K562 (cell line): ENCODE data around the gene NFIL3. TPM values are rescaled to one million over a fixed set of nuclear protein-coding genes. Genes with fewer than 3 reads are reported as not detected.
"Not testable (repeated sequence)": the region's sequence is repeated elsewhere in the genome, so short reads cannot be mapped to it uniquely, and the experiment has no call there.

Experiments used
- ATAC-seq: fragments of 200-7000 bp; cut with Tn5 transposase; 3 replicates; pipeline ENCODE4 v1.9.1; 2020; ENCODE audit warnings: moderate library complexity
- BruUV-seq: library from RNA; stranded (reverse); fragments of 400-500 nt; replicated peaks from 2 replicates; lab custom pipeline; 2021; lab: Mats Ljungman, UMichigan
- CTCF ChIA-PET: fragments of 300-600 bp; formaldehyde crosslinking; extraction: SDS; loops from one replicate; lab custom pipeline; 2021; ENCODE audit warnings: low intra/inter-chr PET ratio; lab: Yijun Ruan, JAX
- POLR2A ChIA-PET: fragments of 300-600, 350-650 bp; sonication (Branson Sonifier 250); formaldehyde crosslinking; extraction: SDS; loops from one replicate; lab custom pipeline; 2021; ENCODE audit warnings: antibody characterized with exemption, inconsistent platforms; lab: Yijun Ruan, JAX
- DNase-seq, 4 experiments: peaks; one replicate each; pipeline versions ENCODE4 v3.0.0 to v3.0.0-alpha.2; 2011 to 2018; ENCODE audit warnings: low spot score in 3 of 4, mixed read lengths in 3 of 4; ENCODE audit errors: extremely low read depth in 1 of 4
- FAIRE-seq: peaks from 2 replicates; lab custom pipeline; 2011; peaks lifted over from hg19 to GRCh38; lab: Jason Lieb, UNC
- H2AFZ ChIP-seq: 2 replicates; pipeline ENCODE4 v1.6.0; 2011; ENCODE audit warnings: low read depth, low read length, control low read depth, inconsistent platforms
- H3K27ac ChIP-seq: fragments of 200-600 bp; 3 replicates; pipeline ENCODE4 v1.8.0; 2011; ENCODE audit warnings: low read depth, mild to moderate bottlenecking, control low read depth, inconsistent platforms, low read length, moderate library complexity, mixed read lengths; ENCODE audit errors: extremely low read depth
- H3K27me3 ChIP-seq, 2 experiments: fragments of 300-600 bp in 1 of 2; 2 replicates in 1 of 2; 3 replicates in 1 of 2; pipeline versions ENCODE4 v1.6.0 to v1.8.0; 2011; ENCODE audit warnings: inconsistent platforms in 2 of 2, low read length in 2 of 2, mild to moderate bottlenecking in 1 of 2, mixed read lengths in 1 of 2, moderate library complexity in 1 of 2; ENCODE audit not compliant: control insufficient read depth in 2 of 2, insufficient read depth in 2 of 2
- H3K36me3 ChIP-seq: fragments of 300-600 bp; 3 replicates; pipeline ENCODE4 v1.8.0; 2011; ENCODE audit warnings: mild to moderate bottlenecking, low read length, inconsistent platforms; ENCODE audit not compliant: control insufficient read depth, insufficient read depth
- H3K4me1 ChIP-seq, 2 experiments: fragments of 200-600 bp in 1 of 2; replicated peaks in 1 of 2; 2 replicates in 1 of 2; 3 replicates in 1 of 2; pipeline versions ENCODE4 v1.5.1 to v1.8.0; 2011; ENCODE audit warnings: inconsistent platforms in 2 of 2, low read length in 2 of 2, mild to moderate bottlenecking in 1 of 2, mixed read lengths in 1 of 2, moderate library complexity in 1 of 2; ENCODE audit not compliant: control insufficient read depth in 2 of 2, insufficient read depth in 2 of 2
- H3K4me2 ChIP-seq: 2 replicates; pipeline ENCODE4 v1.6.1; 2011; ENCODE audit warnings: low read length, control low read depth, inconsistent platforms, mixed read lengths; ENCODE audit not compliant: insufficient read depth
- H3K4me3 ChIP-seq: fragments of 200-600 bp; sonication (generic), shearing (Covaris generic); 2 replicates; pipeline ENCODE4 v1.5.1; 2016; ENCODE audit warnings: control low read depth, inconsistent platforms
- H3K79me2 ChIP-seq: fragments of 200-600 bp; 3 replicates; pipeline ENCODE4 v1.8.0; 2011; ENCODE audit warnings: low read length, inconsistent platforms; ENCODE audit not compliant: control insufficient read depth, insufficient read depth
- H3K9ac ChIP-seq, 2 experiments: 2 replicates each; pipeline versions ENCODE4 v1.6.0 to v1.6.1; 2011; ENCODE audit warnings: low read depth in 2 of 2, low read length in 2 of 2, control low read depth in 1 of 2, inconsistent platforms in 1 of 2, mild to moderate bottlenecking in 1 of 2, mixed read lengths in 1 of 2; ENCODE audit not compliant: insufficient read depth in 1 of 2
- H3K9me1 ChIP-seq: one replicate; pipeline ENCODE4 v1.6.0; 2011; ENCODE audit warnings: inconsistent platforms, mild to moderate bottlenecking, low read length, moderate library complexity; ENCODE audit not compliant: control insufficient read depth, insufficient read depth
- H3K9me3 ChIP-seq: replicated peaks from 2 replicates; pipeline ENCODE4 v1.5.1; 2011; ENCODE audit warnings: low read depth, low read length, inconsistent platforms; ENCODE audit not compliant: control insufficient read depth, insufficient read depth
- H4K20me1 ChIP-seq: replicated peaks from 2 replicates; pipeline ENCODE4 v1.6.1; 2011; ENCODE audit warnings: low read length, inconsistent platforms, mixed read lengths; ENCODE audit not compliant: control insufficient read depth, insufficient read depth
- COPS2 ChIP-seq: fragments of 450-650 bp; conservative IDR thresholded peaks from 2 replicates; pipeline ENCODE4 v1.6.1; 2016; ENCODE audit warnings: mild to moderate bottlenecking, moderate library complexity
- ETV5 ChIP-seq: sonication (generic); formaldehyde crosslinking; IDR thresholded peaks from 2 replicates; pipeline ENCODE4 v1.4.0; 2020; ENCODE audit warnings: low read depth, mild to moderate bottlenecking, missing genetic modification reagents
- FOXA1 ChIP-seq: fragments of 450-650 bp; IDR thresholded peaks from 2 replicates; pipeline ENCODE4 v1.6.1; 2016; ENCODE audit warnings: mild to moderate bottlenecking, borderline replicate concordance
- GABPB2 ChIP-seq: fragments of 250-450 bp; sonication (Bioruptor Pico); conservative IDR thresholded peaks from 2 replicates; pipeline ENCODE4 v1.5.1; 2021; ENCODE audit warnings: mild to moderate bottlenecking
- HCFC1 ChIP-seq: IDR thresholded peaks from 2 replicates; pipeline ENCODE4 v1.6.1; 2012; ENCODE audit warnings: low read depth, low read length, improper control_type of control experiment
- HMG20A ChIP-seq: fragments of 450-650 bp; formaldehyde crosslinking; conservative IDR thresholded peaks from 2 replicates; pipeline ENCODE4 v1.4.0; 2020; ENCODE audit warnings: mild to moderate bottlenecking, mixed read lengths
- ILF3 ChIP-seq: fragments of 450-650 bp; IDR thresholded peaks from 2 replicates; pipeline ENCODE4 v1.6.1; 2018; ENCODE audit warnings: antibody characterized with exemption, mild to moderate bottlenecking, moderate library complexity, borderline replicate concordance
- KHSRP ChIP-seq: fragments of 450-650 bp; IDR thresholded peaks from 2 replicates; pipeline ENCODE4 v1.6.1; 2017
- MEIS2 ChIP-seq: fragments of 450-650 bp; IDR thresholded peaks from 2 replicates; pipeline ENCODE4 v1.6.1; 2014; ENCODE audit warnings: mild to moderate bottlenecking; ENCODE audit not compliant: partially characterized antibody
- NCOR1 ChIP-seq: fragments of 450-650 bp; IDR thresholded peaks from 2 replicates; pipeline ENCODE4 v1.6.1; 2016; ENCODE audit warnings: mild to moderate bottlenecking, moderate library complexity
- NFATC3 ChIP-seq: fragments of 450-650 bp; IDR thresholded peaks from 2 replicates; pipeline ENCODE4 v1.6.1; 2017; ENCODE audit warnings: mild to moderate bottlenecking
- NFE2L1 ChIP-seq: fragments of 450-650 bp; IDR thresholded peaks from 2 replicates; pipeline ENCODE4 v1.6.1; 2016; ENCODE audit warnings: missing genetic modification characterization, low read depth, mild to moderate bottlenecking, missing compliant biosample characterization, moderate library complexity, borderline replicate concordance
- SMARCB1 ChIP-seq: IDR thresholded peaks from 2 replicates; pipeline ENCODE4 v1.6.1; 2011; ENCODE audit warnings: improper control_type of control experiment, low read depth; ENCODE audit not compliant: insufficient read length
- ZKSCAN8 ChIP-seq: fragments of 200-800 bp; sonication (Bioruptor generic); IDR thresholded peaks from 2 replicates; pipeline ENCODE4 v1.6.1; 2016; ENCODE audit warnings: missing genetic modification characterization, missing compliant biosample characterization
- ZNF830 ChIP-seq: fragments of 250-450 bp; sonication (Bioruptor Pico); IDR thresholded peaks from 2 replicates; pipeline ENCODE4 v1.5.0; 2021; ENCODE audit warnings: mild to moderate bottlenecking
- WGBS: fragments of 100-300 bp; shearing (Covaris generic); methylation state at CpG from one replicate; pipeline ENCODE4 v1.1.6; 2016; ENCODE audit warnings: low coverage, mixed read lengths; ENCODE audit not compliant: insufficient coverage; ENCODE audit errors: missing lambda C conversion rate; 5-methylcytosine and 5-hydroxymethylcytosine counted together
- in situ Hi-C: fragments of 300-500 bp; cut with MboI; formaldehyde crosslinking; loops from 4 replicates; pipeline ENCODE4 v1.15.0; 2018; ENCODE audit warnings: inconsistent platforms, mixed read lengths
- intact Hi-C: fragments of 100-400 bp; cut with micrococcal nuclease; formaldehyde crosslinking; loops from 2 replicates; pipeline ENCODE4 v1.14.2; 2022
- polyA plus RNA-seq, 8 experiments: library from polyadenylated mRNA; depleted of rRNA in 4 of 8; stranded (reverse) in 5 of 8; unstranded in 3 of 8; fragments of >200 nt; fragmentation: Nextera tagmentation in 2 of 8; fragmentation: Illumina TruSeq in 1 of 8; extraction: Ambion mirVana in 2 of 8; extraction: Trizol in 1 of 8; gene quantifications; 2 replicates each; pipeline versions ENCODE4 v1.2.1 to v1.2.3, GENCODE V29; 2011 to 2014; ENCODE audit warnings: inconsistent platforms in 1 of 8, missing spikeins in 1 of 8
- total RNA-seq, 7 experiments: library from RNA; depleted of rRNA in 6 of 7; stranded (reverse); fragments of >200 nt in 6 of 7; fragmentation: Illumina TruSeq in 2 of 7; extraction: Trizol in 2 of 7; gene quantifications; 2 replicates each; pipeline versions ENCODE4 v1.2.1 to v1.2.3, GENCODE V29; 2011 to 2021; ENCODE audit warnings: low replicate concordance in 1 of 7

The NFIL3 gene
- total and polyA plus RNA-seq, 9 of the 15 experiments (the other 6 are each of a cell fraction or from before 2014, with no cell fraction given) = 3.2 to 16.1 (median 9.3) TPM

GRCh38 chr9:91391412-91391811 lies 32.2 kb downstream of the NFIL3 start (continued):
- no peak for TF ChIP-seq NCOR1

GRCh38 chr9:91389686-91390085 lies 33.9 kb downstream of the NFIL3 start:
- H3K4me1 ChIP-seq, H3K4me2 ChIP-seq, FAIRE-seq, H3K9me1 ChIP-seq, CTCF ChIA-PET, in situ Hi-C loops, H3K27me3 ChIP-seq, H3K36me3 ChIP-seq, DNase-seq, H3K27ac ChIP-seq, intact Hi-C loops, H3K79me2 ChIP-seq, H3K9me3 ChIP-seq, H2AFZ ChIP-seq, H3K9ac ChIP-seq, BruUV-seq, POLR2A ChIA-PET, H4K20me1 ChIP-seq, ATAC-seq, H3K4me3 ChIP-seq: not testable (repeated sequence)
- WGBS = 44% methylated on average over 4 of the region's 4 CpGs

GRCh38 chr9:91386765-91387164 lies 36.9 kb downstream of the NFIL3 start:
- FAIRE-seq (no peak), DNase-seq (no peak), ATAC-seq (no peak)
- H4K20me1 ChIP-seq = no peaks in the 10 kb centered on the region
- H3K9me3 ChIP-seq = no peaks in the 10 kb centered on the region
- H3K4me2 ChIP-seq = no peak overlapping the region
- in situ Hi-C loops (no loop called here), intact Hi-C loops (no loop called here)
- H3K36me3 ChIP-seq = no peaks in the 10 kb centered on the region
- H3K4me1 ChIP-seq = no peaks in the 10 kb centered on the region
- ChIA-PET CTCF (no interaction called here), POLR2A (interaction anchor here (0.7 kb wide), 1 partner anchor 14 kb away, joined by 3 read pairs; no protein-coding TSS in a partner anchor)
- no peak overlapping the region for H2AFZ ChIP-seq
- TF ChIP-seq MEIS2 (no peak), COPS2 (no peak), ILF3 (no peak), HMG20A (CRISPR knock-in tag) (no peak), SMARCB1 (no peak), KHSRP (no peak), NFATC3 (no peak), GABPB2 (CRISPR knock-in tag) (no peak), ZNF830 (CRISPR knock-in tag) (no peak), ETV5 (no peak), HCFC1 (no peak), FOXA1 (no peak), NFE2L1 (no peak), ZKSCAN8 (CRISPR knock-in tag) (no peak)
- no peaks in the 10 kb centered on the region for H3K27me3 ChIP-seq
- no peak overlapping the region for H3K27ac ChIP-seq
- H3K4me3 ChIP-seq = no peak overlapping the region
- no peaks in the 10 kb centered on the region for H3K79me2 ChIP-seq
- no peaks in the 10 kb centered on the region for H3K9me1 ChIP-seq
- no TSS peak for BruUV-seq
- no peak overlapping the region for H3K9ac ChIP-seq
